WTC11 (cell line): ENCODE data around the gene CD74. TPM values are rescaled to one million over a fixed set of nuclear protein-coding genes. Genes with fewer than 3 reads are reported as not detected.

Experiments used
- ATAC-seq: fragments of 200-7000 bp; cut with Tn5 transposase; 2 replicates; pipeline ENCODE4 v1.10.0; 2021; ENCODE audit warnings: mild to moderate bottlenecking, moderate library complexity
- CTCF ChIA-PET: fragments of 300-600 bp; sonication (Branson Sonifier 250); formaldehyde crosslinking; loops from one replicate; lab custom pipeline; 2021; ENCODE audit warnings: antibody characterized with exemption; lab: Charles Lee
- POLR2A ChIA-PET: fragments of 350-600 bp; sonication (Branson Sonifier 250); formaldehyde crosslinking; loops from one replicate; lab custom pipeline; 2021; ENCODE audit warnings: antibody characterized with exemption; lab: Charles Lee
- DNase-seq: peaks from one replicate; pipeline ENCODE4 v3.0.0; 2021; ENCODE audit warnings: low spot score
- H3K27ac Mint-ChIP-seq: 2 replicates; pipeline ENCODE4 v1.8.0; 2021; ENCODE audit warnings: mixed read lengths
- H3K27me3 Mint-ChIP-seq: 2 replicates; pipeline ENCODE4 v1.8.0; 2021; ENCODE audit warnings: low read depth, mild to moderate bottlenecking, moderate library complexity, mixed read lengths
- H3K36me3 Mint-ChIP-seq: 2 replicates; pipeline ENCODE4 v1.8.0; 2021; ENCODE audit warnings: mixed read lengths
- H3K4me1 Mint-ChIP-seq: 2 replicates; pipeline ENCODE4 v1.8.0; 2022; ENCODE audit warnings: mixed read lengths
- H3K4me3 Mint-ChIP-seq: 2 replicates; pipeline ENCODE4 v1.8.0; 2021; ENCODE audit warnings: mild to moderate bottlenecking, moderate library complexity, mixed read lengths
- H3K9me3 Mint-ChIP-seq: 2 replicates; pipeline ENCODE4 v1.8.0; 2021; ENCODE audit warnings: mixed read lengths
- AFF4 ChIP-seq: sonication (generic); formaldehyde crosslinking; IDR thresholded peaks from 2 replicates; pipeline ENCODE4 v1.8.1; 2023; ENCODE audit warnings: mild to moderate bottlenecking, missing genetic modification reagents, borderline replicate concordance
- ATF1 ChIP-seq: sonication (generic); formaldehyde crosslinking; IDR thresholded peaks from 2 replicates; pipeline ENCODE4 v1.8.1; 2023; ENCODE audit warnings: mild to moderate bottlenecking, moderate library complexity, missing genetic modification reagents
- CBFB ChIP-seq: sonication (generic); formaldehyde crosslinking; IDR thresholded peaks from 2 replicates; pipeline ENCODE4 v1.8.1; 2022; ENCODE audit warnings: mild to moderate bottlenecking, low read depth, missing genetic modification reagents
- CDX4 ChIP-seq: fragments of 250-450 bp; sonication (Bioruptor Pico); IDR thresholded peaks from 2 replicates; pipeline ENCODE4 v1.9.0; 2021; ENCODE audit warnings: moderate library complexity, mild to moderate bottlenecking, inconsistent platforms, borderline replicate concordance
- CREB1 ChIP-seq: sonication (generic); formaldehyde crosslinking; IDR thresholded peaks from 2 replicates; pipeline ENCODE4 v1.8.0; 2023; ENCODE audit warnings: mild to moderate bottlenecking, missing genetic modification reagents
- CREM ChIP-seq: sonication (generic); formaldehyde crosslinking; IDR thresholded peaks from 2 replicates; pipeline ENCODE4 v1.8.1; 2022; ENCODE audit warnings: mild to moderate bottlenecking, missing genetic modification reagents, moderate library complexity
- CTCF ChIP-seq: fragments of 200-600 bp; IDR thresholded peaks from 2 replicates; pipeline ENCODE4 v1.8.0; 2022; ENCODE audit warnings: antibody characterized with exemption
- ETV6 ChIP-seq: sonication (generic); formaldehyde crosslinking; IDR thresholded peaks from 2 replicates; pipeline ENCODE4 v1.8.1; 2022; ENCODE audit warnings: mild to moderate bottlenecking, missing genetic modification reagents
- FOXJ3 ChIP-seq: sonication (generic); formaldehyde crosslinking; IDR thresholded peaks from 2 replicates; pipeline ENCODE4 v1.9.0; 2021; ENCODE audit warnings: missing genetic modification reagents, mild to moderate bottlenecking, borderline replicate concordance
- FOXK1 ChIP-seq: sonication (generic); formaldehyde crosslinking; IDR thresholded peaks from 2 replicates; pipeline ENCODE4 v1.8.0; 2022; ENCODE audit warnings: mild to moderate bottlenecking, moderate library complexity, missing genetic modification reagents
- KAT7 ChIP-seq: sonication (generic); formaldehyde crosslinking; IDR thresholded peaks from 2 replicates; pipeline ENCODE4 v1.8.1; 2023; ENCODE audit warnings: missing genetic modification reagents, mild to moderate bottlenecking, borderline replicate concordance
- NR2C2 ChIP-seq: sonication (generic); formaldehyde crosslinking; IDR thresholded peaks from 2 replicates; pipeline ENCODE4 v1.8.0; 2022; ENCODE audit warnings: mild to moderate bottlenecking, missing genetic modification reagents
- PRRX2 ChIP-seq: fragments of 250-450 bp; sonication (Bioruptor Pico); IDR thresholded peaks from 2 replicates; pipeline ENCODE4 v1.8.0; 2021; ENCODE audit warnings: mild to moderate bottlenecking
- TEAD1 ChIP-seq: sonication (generic); formaldehyde crosslinking; IDR thresholded peaks from 2 replicates; pipeline ENCODE4 v1.8.0; 2022; ENCODE audit warnings: mild to moderate bottlenecking, missing genetic modification reagents
- ZNF138 ChIP-seq: sonication (generic); formaldehyde crosslinking; conservative IDR thresholded peaks from 2 replicates; pipeline ENCODE4 v1.8.1; 2022; ENCODE audit warnings: mild to moderate bottlenecking, moderate library complexity, missing genetic modification reagents
- ZNF232 ChIP-seq: sonication (generic); formaldehyde crosslinking; IDR thresholded peaks from 2 replicates; pipeline ENCODE4 v1.8.0; 2022; ENCODE audit warnings: mild to moderate bottlenecking, missing genetic modification reagents
- ZNF317 ChIP-seq: sonication (generic); formaldehyde crosslinking; IDR thresholded peaks from 2 replicates; pipeline ENCODE4 v1.8.1; 2023; ENCODE audit warnings: low read depth, mild to moderate bottlenecking, moderate library complexity, missing genetic modification reagents, borderline replicate concordance
- ZNF671 ChIP-seq: fragments of 250-450 bp; sonication (Bioruptor Pico); IDR thresholded peaks from 2 replicates; pipeline ENCODE4 v1.8.0; 2021; ENCODE audit warnings: mild to moderate bottlenecking
- total RNA-seq: library from RNA; stranded (reverse); gene quantifications from 3 replicates; pipeline ENCODE4 v1.2.3, GENCODE V29; 2021
- TF ChIP-seq, protein P1 (sequence below): sonication (generic); formaldehyde crosslinking; IDR thresholded peaks from 2 replicates; pipeline ENCODE4 v1.8.0; 2023; ENCODE audit warnings: mild to moderate bottlenecking, missing genetic modification reagents
- TF ChIP-seq, protein P2 (sequence below): sonication (generic); formaldehyde crosslinking; IDR thresholded peaks from 2 replicates; pipeline ENCODE4 v1.8.0; 2023; ENCODE audit warnings: missing genetic modification reagents, mild to moderate bottlenecking, borderline replicate concordance
- TF ChIP-seq, protein P3 (sequence below): sonication (generic); formaldehyde crosslinking; IDR thresholded peaks from 2 replicates; pipeline ENCODE4 v1.8.1; 2022; ENCODE audit warnings: mild to moderate bottlenecking, moderate library complexity, missing genetic modification reagents

CD74 gene
- total RNA-seq, 1 experiment from 2014 or later = 28.2 TPM

DNA sequence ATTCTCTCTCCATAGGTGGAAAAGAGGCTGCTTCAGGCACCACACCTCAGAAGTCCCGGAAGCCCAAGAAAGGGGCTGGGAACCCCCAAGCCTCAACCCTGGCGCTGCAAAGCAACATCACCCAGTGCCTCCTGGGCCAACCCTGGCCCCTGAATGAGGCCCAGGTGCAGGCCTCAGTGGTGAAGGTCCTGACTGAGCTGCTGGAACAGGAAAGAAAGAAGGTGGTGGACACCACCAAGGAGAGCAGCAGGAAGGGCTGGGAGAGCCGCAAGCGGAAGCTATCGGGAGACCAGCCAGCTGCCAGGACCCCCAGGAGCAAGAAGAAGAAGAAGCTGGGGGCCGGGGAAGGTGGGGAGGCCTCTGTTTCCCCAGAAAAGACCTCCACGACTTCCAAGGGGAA lies 16.4 kb downstream of the CD74 start:
- H3K27me3 Mint-ChIP-seq = no peaks in the 10 kb centered on the region
- H3K36me3 Mint-ChIP-seq = peaks cover 69% of the 10 kb centered on the region
- ATAC-seq = no peak
- CTCF ChIA-PET = interaction anchor here (0.6 to 4.0 kb wide), 4 partner anchors 10 to 165 kb away, joined by 3 to 76 read pairs (median 8); no protein-coding TSS in a partner anchor
- no peak overlapping the region for H3K4me3 Mint-ChIP-seq
- TF ChIP-seq CREM (CRISPR knock-in tag) (no peak), ZNF671 (CRISPR knock-in tag) (no peak), NR2C2 (CRISPR knock-in tag) (no peak), CREB1 (CRISPR knock-in tag) (no peak), FOXK1 (no peak), PRRX2 (no peak), AFF4 (CRISPR knock-in tag) (no peak), CDX4 (CRISPR knock-in tag) (no peak), TEAD1 (CRISPR knock-in tag) (no peak), ATF1 (CRISPR knock-in tag) (no peak)
- TF ChIP-seq, protein P1, sequence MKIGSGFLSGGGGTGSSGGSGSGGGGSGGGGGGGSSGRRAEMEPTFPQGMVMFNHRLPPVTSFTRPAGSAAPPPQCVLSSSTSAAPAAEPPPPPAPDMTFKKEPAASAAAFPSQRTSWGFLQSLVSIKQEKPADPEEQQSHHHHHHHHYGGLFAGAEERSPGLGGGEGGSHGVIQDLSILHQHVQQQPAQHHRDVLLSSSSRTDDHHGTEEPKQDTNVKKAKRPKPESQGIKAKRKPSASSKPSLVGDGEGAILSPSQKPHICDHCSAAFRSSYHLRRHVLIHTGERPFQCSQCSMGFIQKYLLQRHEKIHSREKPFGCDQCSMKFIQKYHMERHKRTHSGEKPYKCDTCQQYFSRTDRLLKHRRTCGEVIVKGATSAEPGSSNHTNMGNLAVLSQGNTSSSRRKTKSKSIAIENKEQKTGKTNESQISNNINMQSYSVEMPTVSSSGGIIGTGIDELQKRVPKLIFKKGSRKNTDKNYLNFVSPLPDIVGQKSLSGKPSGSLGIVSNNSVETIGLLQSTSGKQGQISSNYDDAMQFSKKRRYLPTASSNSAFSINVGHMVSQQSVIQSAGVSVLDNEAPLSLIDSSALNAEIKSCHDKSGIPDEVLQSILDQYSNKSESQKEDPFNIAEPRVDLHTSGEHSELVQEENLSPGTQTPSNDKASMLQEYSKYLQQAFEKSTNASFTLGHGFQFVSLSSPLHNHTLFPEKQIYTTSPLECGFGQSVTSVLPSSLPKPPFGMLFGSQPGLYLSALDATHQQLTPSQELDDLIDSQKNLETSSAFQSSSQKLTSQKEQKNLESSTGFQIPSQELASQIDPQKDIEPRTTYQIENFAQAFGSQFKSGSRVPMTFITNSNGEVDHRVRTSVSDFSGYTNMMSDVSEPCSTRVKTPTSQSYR = no peak
- TF ChIP-seq, all 79 proteins: peak for 0
- no peak for DNase-seq
- Mint-ChIP-seq H3K9me3 (no peaks in the 10 kb centered on the region), H3K27ac (no peak overlapping the region), H3K4me1 (no peaks in the 10 kb centered on the region)
- POLR2A ChIA-PET = no interaction called here

- no peaks in the 10 kb centered on the region for H3K9me3 Mint-ChIP-seq
- H3K4me3 Mint-ChIP-seq = no peak overlapping the region
- TF ChIP-seq, protein P2, sequence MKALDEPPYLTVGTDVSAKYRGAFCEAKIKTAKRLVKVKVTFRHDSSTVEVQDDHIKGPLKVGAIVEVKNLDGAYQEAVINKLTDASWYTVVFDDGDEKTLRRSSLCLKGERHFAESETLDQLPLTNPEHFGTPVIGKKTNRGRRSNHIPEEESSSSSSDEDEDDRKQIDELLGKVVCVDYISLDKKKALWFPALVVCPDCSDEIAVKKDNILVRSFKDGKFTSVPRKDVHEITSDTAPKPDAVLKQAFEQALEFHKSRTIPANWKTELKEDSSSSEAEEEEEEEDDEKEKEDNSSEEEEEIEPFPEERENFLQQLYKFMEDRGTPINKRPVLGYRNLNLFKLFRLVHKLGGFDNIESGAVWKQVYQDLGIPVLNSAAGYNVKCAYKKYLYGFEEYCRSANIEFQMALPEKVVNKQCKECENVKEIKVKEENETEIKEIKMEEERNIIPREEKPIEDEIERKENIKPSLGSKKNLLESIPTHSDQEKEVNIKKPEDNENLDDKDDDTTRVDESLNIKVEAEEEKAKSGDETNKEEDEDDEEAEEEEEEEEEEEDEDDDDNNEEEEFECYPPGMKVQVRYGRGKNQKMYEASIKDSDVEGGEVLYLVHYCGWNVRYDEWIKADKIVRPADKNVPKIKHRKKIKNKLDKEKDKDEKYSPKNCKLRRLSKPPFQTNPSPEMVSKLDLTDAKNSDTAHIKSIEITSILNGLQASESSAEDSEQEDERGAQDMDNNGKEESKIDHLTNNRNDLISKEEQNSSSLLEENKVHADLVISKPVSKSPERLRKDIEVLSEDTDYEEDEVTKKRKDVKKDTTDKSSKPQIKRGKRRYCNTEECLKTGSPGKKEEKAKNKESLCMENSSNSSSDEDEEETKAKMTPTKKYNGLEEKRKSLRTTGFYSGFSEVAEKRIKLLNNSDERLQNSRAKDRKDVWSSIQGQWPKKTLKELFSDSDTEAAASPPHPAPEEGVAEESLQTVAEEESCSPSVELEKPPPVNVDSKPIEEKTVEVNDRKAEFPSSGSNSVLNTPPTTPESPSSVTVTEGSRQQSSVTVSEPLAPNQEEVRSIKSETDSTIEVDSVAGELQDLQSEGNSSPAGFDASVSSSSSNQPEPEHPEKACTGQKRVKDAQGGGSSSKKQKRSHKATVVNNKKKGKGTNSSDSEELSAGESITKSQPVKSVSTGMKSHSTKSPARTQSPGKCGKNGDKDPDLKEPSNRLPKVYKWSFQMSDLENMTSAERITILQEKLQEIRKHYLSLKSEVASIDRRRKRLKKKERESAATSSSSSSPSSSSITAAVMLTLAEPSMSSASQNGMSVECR (CRISPR knock-in tag) = no peak
- TF ChIP-seq CTCF = no peak
- TF ChIP-seq ETV6 = no peak
- TF ChIP-seq KAT7 (CRISPR knock-in tag) = no peak
- no peak for TF ChIP-seq CBFB
- TF ChIP-seq FOXJ3 (CRISPR knock-in tag) = no peak
- TF ChIP-seq, protein P3, sequence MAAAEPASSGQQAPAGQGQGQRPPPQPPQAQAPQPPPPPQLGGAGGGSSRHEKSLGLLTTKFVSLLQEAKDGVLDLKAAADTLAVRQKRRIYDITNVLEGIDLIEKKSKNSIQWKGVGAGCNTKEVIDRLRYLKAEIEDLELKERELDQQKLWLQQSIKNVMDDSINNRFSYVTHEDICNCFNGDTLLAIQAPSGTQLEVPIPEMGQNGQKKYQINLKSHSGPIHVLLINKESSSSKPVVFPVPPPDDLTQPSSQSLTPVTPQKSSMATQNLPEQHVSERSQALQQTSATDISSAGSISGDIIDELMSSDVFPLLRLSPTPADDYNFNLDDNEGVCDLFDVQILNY (CRISPR knock-in tag) = no peak
- TF ChIP-seq ZNF317 = no peak
- TF ChIP-seq ZNF138 (CRISPR knock-in tag) = no peak
- no peak for TF ChIP-seq ZNF232 (CRISPR knock-in tag)
Observed at GRCh38 chr5:150395688-150395975, 17.1 kb downstream of the CD74 start.

More at GRCh38 chr5:150395688-150395975, 17.1 kb downstream of the CD74 start:
- ChIA-PET CTCF (interaction anchor here (0.5 kb wide), 1 partner anchor 15 kb away, joined by 3 read pairs; no protein-coding TSS in a partner anchor), POLR2A (no interaction called here)
- ATAC-seq (no peak), DNase-seq (no peak)
- Mint-ChIP-seq H3K36me3 (peaks cover 75% of the 10 kb centered on the region), H3K27me3 (no peaks in the 10 kb centered on the region), H3K27ac (no peak overlapping the region), H3K4me1 (no peaks in the 10 kb centered on the region)
